WTC11 (cell line): ENCODE results near the gene FZR1. TPM values are rescaled to one million over a fixed set of nuclear protein-coding genes. Genes with fewer than 3 reads are reported as not detected.

ENCODE experiments used
- ATAC-seq: fragments of 200-7000 bp; cut with Tn5 transposase; 2 replicates; pipeline ENCODE4 v1.10.0; 2021; ENCODE audit warnings: mild to moderate bottlenecking, moderate library complexity
- CTCF ChIA-PET: fragments of 300-600 bp; sonication (Branson Sonifier 250); formaldehyde crosslinking; loops from one replicate; lab custom pipeline; 2021; ENCODE audit warnings: antibody characterized with exemption; lab: Charles Lee
- POLR2A ChIA-PET: fragments of 350-600 bp; sonication (Branson Sonifier 250); formaldehyde crosslinking; loops from one replicate; lab custom pipeline; 2021; ENCODE audit warnings: antibody characterized with exemption; lab: Charles Lee
- DNase-seq: peaks from one replicate; pipeline ENCODE4 v3.0.0; 2021; ENCODE audit warnings: low spot score
- H3K27ac Mint-ChIP-seq: 2 replicates; pipeline ENCODE4 v1.8.0; 2021; ENCODE audit warnings: mixed read lengths
- H3K27me3 Mint-ChIP-seq: 2 replicates; pipeline ENCODE4 v1.8.0; 2021; ENCODE audit warnings: low read depth, mild to moderate bottlenecking, moderate library complexity, mixed read lengths
- H3K36me3 Mint-ChIP-seq: 2 replicates; pipeline ENCODE4 v1.8.0; 2021; ENCODE audit warnings: mixed read lengths
- H3K4me1 Mint-ChIP-seq: 2 replicates; pipeline ENCODE4 v1.8.0; 2022; ENCODE audit warnings: mixed read lengths
- H3K4me3 Mint-ChIP-seq: 2 replicates; pipeline ENCODE4 v1.8.0; 2021; ENCODE audit warnings: mild to moderate bottlenecking, moderate library complexity, mixed read lengths
- H3K9me3 Mint-ChIP-seq: 2 replicates; pipeline ENCODE4 v1.8.0; 2021; ENCODE audit warnings: mixed read lengths
- ARID4B ChIP-seq: sonication (generic); formaldehyde crosslinking; IDR thresholded peaks from 2 replicates; pipeline ENCODE4 v1.8.0; 2023; ENCODE audit warnings: missing genetic modification reagents, mild to moderate bottlenecking, borderline replicate concordance
- ETV6 ChIP-seq: sonication (generic); formaldehyde crosslinking; IDR thresholded peaks from 2 replicates; pipeline ENCODE4 v1.8.1; 2022; ENCODE audit warnings: mild to moderate bottlenecking, missing genetic modification reagents
- GTF2I ChIP-seq: fragments of 250-450 bp; sonication (Bioruptor Pico); conservative IDR thresholded peaks from 2 replicates; pipeline ENCODE4 v1.4.0; 2021; ENCODE audit warnings: mild to moderate bottlenecking
- HMGXB4 ChIP-seq: sonication (generic); formaldehyde crosslinking; IDR thresholded peaks from 2 replicates; pipeline ENCODE4 v1.8.1; 2023; ENCODE audit warnings: mild to moderate bottlenecking, moderate library complexity, missing genetic modification reagents
- JAZF1 ChIP-seq: fragments of 250-450 bp; sonication (Bioruptor Pico); IDR thresholded peaks from 2 replicates; pipeline ENCODE4 v1.9.0; 2021; ENCODE audit warnings: moderate library complexity, mild to moderate bottlenecking, inconsistent platforms
- NR2C2 ChIP-seq: sonication (generic); formaldehyde crosslinking; IDR thresholded peaks from 2 replicates; pipeline ENCODE4 v1.8.0; 2022; ENCODE audit warnings: mild to moderate bottlenecking, missing genetic modification reagents
- RELA ChIP-seq: sonication (generic); formaldehyde crosslinking; IDR thresholded peaks from 2 replicates; pipeline ENCODE4 v1.8.1; 2022; ENCODE audit warnings: missing genetic modification reagents, mild to moderate bottlenecking, borderline replicate concordance
- SOX15 ChIP-seq: fragments of 250-450 bp; sonication (Bioruptor Pico); IDR thresholded peaks from 2 replicates; pipeline ENCODE4 v1.9.0; 2021; ENCODE audit warnings: mild to moderate bottlenecking
- SP1 ChIP-seq: sonication (generic); formaldehyde crosslinking; conservative IDR thresholded peaks from 2 replicates; pipeline ENCODE4 v1.8.1; 2022; ENCODE audit warnings: missing genetic modification reagents
- TCF7 ChIP-seq: sonication (generic); formaldehyde crosslinking; IDR thresholded peaks from 2 replicates; pipeline ENCODE4 v1.8.0; 2022; ENCODE audit warnings: mild to moderate bottlenecking, low read depth, missing genetic modification reagents, moderate library complexity
- TEAD1 ChIP-seq: sonication (generic); formaldehyde crosslinking; IDR thresholded peaks from 2 replicates; pipeline ENCODE4 v1.8.0; 2022; ENCODE audit warnings: mild to moderate bottlenecking, missing genetic modification reagents
- ZBTB21 ChIP-seq: sonication (generic); formaldehyde crosslinking; IDR thresholded peaks from 2 replicates; pipeline ENCODE4 v1.8.1; 2023; ENCODE audit warnings: mild to moderate bottlenecking, missing genetic modification reagents, borderline replicate concordance
- ZNF121 ChIP-seq: sonication (generic); formaldehyde crosslinking; IDR thresholded peaks from 2 replicates; pipeline ENCODE4 v1.8.0; 2023; ENCODE audit warnings: missing genetic modification reagents
- ZNF219 ChIP-seq: sonication (generic); formaldehyde crosslinking; IDR thresholded peaks from 2 replicates; pipeline ENCODE4 v1.8.0; 2023; ENCODE audit warnings: missing genetic modification reagents, mild to moderate bottlenecking, borderline replicate concordance
- ZNF423 ChIP-seq: fragments of 250-450 bp; sonication (Bioruptor Pico); IDR thresholded peaks from 2 replicates; pipeline ENCODE4 v2.1.2; 2022; ENCODE audit warnings: mild to moderate bottlenecking, moderate library complexity
- total RNA-seq: library from RNA; stranded (reverse); gene quantifications from 3 replicates; pipeline ENCODE4 v1.2.3, GENCODE V29; 2021
- TF ChIP-seq, protein P1 (sequence below): fragments of 250-450 bp; sonication (Bioruptor Pico); IDR thresholded peaks from 2 replicates; pipeline ENCODE4 v1.9.0; 2021; ENCODE audit warnings: moderate library complexity, mild to moderate bottlenecking, inconsistent platforms, borderline replicate concordance
- TF ChIP-seq, protein P2 (sequence below): fragments of 250-450 bp; sonication (Bioruptor Pico); IDR thresholded peaks from 2 replicates; pipeline ENCODE4 v2.1.2; 2022; ENCODE audit warnings: mild to moderate bottlenecking, moderate library complexity
- TF ChIP-seq, protein P3 (sequence below): sonication (generic); formaldehyde crosslinking; IDR thresholded peaks from 2 replicates; pipeline ENCODE4 v1.8.0; 2022; ENCODE audit warnings: mild to moderate bottlenecking, missing genetic modification reagents
- TF ChIP-seq, protein P4 (sequence below): sonication (generic); formaldehyde crosslinking; IDR thresholded peaks from 2 replicates; pipeline ENCODE4 v1.8.1; 2022; ENCODE audit warnings: low read depth, missing genetic modification reagents, borderline replicate concordance
- TF ChIP-seq, protein P5 (sequence below): fragments of 250-450 bp; sonication (Bioruptor Pico); IDR thresholded peaks from 2 replicates; pipeline ENCODE4 v1.9.0; 2021; ENCODE audit warnings: mild to moderate bottlenecking, borderline replicate concordance

FZR1 gene
- total RNA-seq, 1 experiment from 2014 or later = 60.8 TPM

DNA sequence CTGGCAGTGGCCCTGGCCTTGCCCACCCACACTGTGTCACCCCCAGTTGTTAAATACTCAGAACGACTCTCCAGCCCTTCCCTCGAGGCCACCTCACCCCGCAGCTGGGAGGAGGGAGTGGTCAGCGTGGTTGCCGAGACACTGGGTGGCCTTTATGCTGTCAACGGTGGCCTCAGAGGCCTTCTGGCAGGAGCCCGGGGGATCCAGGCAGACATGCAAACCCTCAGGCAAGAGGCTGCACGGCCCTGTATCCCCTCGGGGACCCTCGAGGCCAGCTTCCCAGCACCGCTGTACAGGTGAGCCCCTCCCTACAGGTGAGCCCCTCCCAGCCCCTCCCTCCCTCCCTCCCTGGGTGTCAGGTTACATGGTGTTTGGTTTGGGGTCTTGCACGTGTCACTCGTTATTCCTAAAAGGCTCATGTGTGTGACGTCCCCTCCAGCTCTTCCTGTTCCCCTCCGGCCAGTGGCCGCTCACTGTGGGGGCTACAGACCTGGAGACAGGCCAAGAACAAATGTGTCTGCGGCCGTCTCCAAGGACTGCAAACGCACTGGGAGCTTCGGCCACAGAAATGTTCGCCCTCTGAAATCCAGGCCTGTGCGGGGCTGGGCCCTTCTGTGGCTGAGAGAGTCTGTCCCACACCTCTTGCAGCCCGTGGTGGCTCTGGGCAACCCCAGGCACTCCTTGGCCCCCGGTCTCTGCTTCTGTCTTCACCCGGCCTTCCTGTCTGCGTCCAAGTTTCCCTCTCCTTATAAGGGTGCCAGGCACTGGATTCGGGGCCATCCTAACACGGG, 33.0 kb downstream of the FZR1 start, which contains the start of gene TEKTIP1:
Gene TEKTIP1, plus strand, starts transcription at position 210 of the 791 bp plus-strand sequence. Its CDS starts 4 bp downstream, at position 214.
- ATAC-seq (peak; percentile 43), DNase-seq (peak; percentile 34)
- H3K9me3 Mint-ChIP-seq = peaks cover 4% of the 10 kb centered on the region
- H3K27ac Mint-ChIP-seq = peak within 1 kb of the TSS; percentile 53; the same call in 1 of the 2 replicates
- no peak within 1 kb of the TSS for H3K4me3 Mint-ChIP-seq
- ChIA-PET CTCF (interaction anchor here (0.9 to 3.4 kb wide), 5 partner anchors 13 to 38 kb away, joined by 6 to 22 read pairs (median 7); no protein-coding TSS in a partner anchor), POLR2A (interaction anchor here (0.6 to 0.8 kb wide), 2 partner anchors 21 to 391 kb away, joined by 3 read pairs; no protein-coding TSS in a partner anchor)
- no peaks in the 10 kb centered on the region for H3K27me3 Mint-ChIP-seq
- peaks cover 18% of the 10 kb centered on the region for H3K36me3 Mint-ChIP-seq
- no peak for TF ChIP-seq NR2C2
- TF ChIP-seq ZBTB21 (CRISPR knock-in tag) = no peak
- TF ChIP-seq JAZF1 (CRISPR knock-in tag) = no peak
- TF ChIP-seq RELA = no peak
- TF ChIP-seq TEAD1 = no peak
- TF ChIP-seq ETV6 = no peak
- TF ChIP-seq, protein P1, sequence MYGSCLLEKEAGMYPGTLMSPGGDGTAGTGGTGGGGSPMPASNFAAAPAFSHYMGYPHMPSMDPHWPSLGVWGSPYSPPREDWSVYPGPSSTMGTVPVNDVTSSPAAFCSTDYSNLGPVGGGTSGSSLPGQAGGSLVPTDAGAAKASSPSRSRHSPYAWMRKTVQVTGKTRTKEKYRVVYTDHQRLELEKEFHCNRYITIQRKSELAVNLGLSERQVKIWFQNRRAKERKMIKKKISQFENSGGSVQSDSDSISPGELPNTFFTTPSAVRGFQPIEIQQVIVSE (CRISPR knock-in tag) = no peak
- TF ChIP-seq ZNF121 (CRISPR knock-in tag) = no peak
- no peak for TF ChIP-seq ARID4B (CRISPR knock-in tag)
- no peak for TF ChIP-seq GTF2I (CRISPR knock-in tag)
- TF ChIP-seq TCF7 (CRISPR knock-in tag) = no peak
- TF ChIP-seq, protein P2, sequence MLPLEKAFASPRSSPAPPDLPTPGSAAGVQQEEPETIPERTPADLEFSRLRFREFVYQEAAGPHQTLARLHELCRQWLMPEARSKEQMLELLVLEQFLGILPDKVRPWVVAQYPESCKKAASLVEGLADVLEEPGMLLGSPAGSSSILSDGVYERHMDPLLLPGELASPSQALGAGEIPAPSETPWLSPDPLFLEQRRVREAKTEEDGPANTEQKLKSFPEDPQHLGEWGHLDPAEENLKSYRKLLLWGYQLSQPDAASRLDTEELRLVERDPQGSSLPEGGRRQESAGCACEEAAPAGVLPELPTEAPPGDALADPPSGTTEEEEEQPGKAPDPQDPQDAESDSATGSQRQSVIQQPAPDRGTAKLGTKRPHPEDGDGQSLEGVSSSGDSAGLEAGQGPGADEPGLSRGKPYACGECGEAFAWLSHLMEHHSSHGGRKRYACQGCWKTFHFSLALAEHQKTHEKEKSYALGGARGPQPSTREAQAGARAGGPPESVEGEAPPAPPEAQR (CRISPR knock-in tag) = no peak
- TF ChIP-seq, protein P3, sequence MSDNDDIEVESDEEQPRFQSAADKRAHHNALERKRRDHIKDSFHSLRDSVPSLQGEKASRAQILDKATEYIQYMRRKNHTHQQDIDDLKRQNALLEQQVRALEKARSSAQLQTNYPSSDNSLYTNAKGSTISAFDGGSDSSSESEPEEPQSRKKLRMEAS (CRISPR knock-in tag) = no peak
- TF ChIP-seq ZNF423 = no peak
- TF ChIP-seq ZNF219 (CRISPR knock-in tag) = no peak
- TF ChIP-seq, protein P4, sequence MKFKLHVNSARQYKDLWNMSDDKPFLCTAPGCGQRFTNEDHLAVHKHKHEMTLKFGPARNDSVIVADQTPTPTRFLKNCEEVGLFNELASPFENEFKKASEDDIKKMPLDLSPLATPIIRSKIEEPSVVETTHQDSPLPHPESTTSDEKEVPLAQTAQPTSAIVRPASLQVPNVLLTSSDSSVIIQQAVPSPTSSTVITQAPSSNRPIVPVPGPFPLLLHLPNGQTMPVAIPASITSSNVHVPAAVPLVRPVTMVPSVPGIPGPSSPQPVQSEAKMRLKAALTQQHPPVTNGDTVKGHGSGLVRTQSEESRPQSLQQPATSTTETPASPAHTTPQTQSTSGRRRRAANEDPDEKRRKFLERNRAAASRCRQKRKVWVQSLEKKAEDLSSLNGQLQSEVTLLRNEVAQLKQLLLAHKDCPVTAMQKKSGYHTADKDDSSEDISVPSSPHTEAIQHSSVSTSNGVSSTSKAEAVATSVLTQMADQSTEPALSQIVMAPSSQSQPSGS (CRISPR knock-in tag) = no peak
- TF ChIP-seq SOX15 (CRISPR knock-in tag) = no peak
- TF ChIP-seq, protein P5, sequence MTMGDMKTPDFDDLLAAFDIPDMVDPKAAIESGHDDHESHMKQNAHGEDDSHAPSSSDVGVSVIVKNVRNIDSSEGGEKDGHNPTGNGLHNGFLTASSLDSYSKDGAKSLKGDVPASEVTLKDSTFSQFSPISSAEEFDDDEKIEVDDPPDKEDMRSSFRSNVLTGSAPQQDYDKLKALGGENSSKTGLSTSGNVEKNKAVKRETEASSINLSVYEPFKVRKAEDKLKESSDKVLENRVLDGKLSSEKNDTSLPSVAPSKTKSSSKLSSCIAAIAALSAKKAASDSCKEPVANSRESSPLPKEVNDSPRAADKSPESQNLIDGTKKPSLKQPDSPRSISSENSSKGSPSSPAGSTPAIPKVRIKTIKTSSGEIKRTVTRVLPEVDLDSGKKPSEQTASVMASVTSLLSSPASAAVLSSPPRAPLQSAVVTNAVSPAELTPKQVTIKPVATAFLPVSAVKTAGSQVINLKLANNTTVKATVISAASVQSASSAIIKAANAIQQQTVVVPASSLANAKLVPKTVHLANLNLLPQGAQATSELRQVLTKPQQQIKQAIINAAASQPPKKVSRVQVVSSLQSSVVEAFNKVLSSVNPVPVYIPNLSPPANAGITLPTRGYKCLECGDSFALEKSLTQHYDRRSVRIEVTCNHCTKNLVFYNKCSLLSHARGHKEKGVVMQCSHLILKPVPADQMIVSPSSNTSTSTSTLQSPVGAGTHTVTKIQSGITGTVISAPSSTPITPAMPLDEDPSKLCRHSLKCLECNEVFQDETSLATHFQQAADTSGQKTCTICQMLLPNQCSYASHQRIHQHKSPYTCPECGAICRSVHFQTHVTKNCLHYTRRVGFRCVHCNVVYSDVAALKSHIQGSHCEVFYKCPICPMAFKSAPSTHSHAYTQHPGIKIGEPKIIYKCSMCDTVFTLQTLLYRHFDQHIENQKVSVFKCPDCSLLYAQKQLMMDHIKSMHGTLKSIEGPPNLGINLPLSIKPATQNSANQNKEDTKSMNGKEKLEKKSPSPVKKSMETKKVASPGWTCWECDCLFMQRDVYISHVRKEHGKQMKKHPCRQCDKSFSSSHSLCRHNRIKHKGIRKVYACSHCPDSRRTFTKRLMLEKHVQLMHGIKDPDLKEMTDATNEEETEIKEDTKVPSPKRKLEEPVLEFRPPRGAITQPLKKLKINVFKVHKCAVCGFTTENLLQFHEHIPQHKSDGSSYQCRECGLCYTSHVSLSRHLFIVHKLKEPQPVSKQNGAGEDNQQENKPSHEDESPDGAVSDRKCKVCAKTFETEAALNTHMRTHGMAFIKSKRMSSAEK (CRISPR knock-in tag) = no peak
- no peak for TF ChIP-seq HMGXB4 (CRISPR knock-in tag)
- no peak for TF ChIP-seq SP1 (CRISPR knock-in tag)
- peaks cover 9% of the 10 kb centered on the region for H3K4me1 Mint-ChIP-seq
